ENCODE measurements around the gene BICD1.

DNA sequence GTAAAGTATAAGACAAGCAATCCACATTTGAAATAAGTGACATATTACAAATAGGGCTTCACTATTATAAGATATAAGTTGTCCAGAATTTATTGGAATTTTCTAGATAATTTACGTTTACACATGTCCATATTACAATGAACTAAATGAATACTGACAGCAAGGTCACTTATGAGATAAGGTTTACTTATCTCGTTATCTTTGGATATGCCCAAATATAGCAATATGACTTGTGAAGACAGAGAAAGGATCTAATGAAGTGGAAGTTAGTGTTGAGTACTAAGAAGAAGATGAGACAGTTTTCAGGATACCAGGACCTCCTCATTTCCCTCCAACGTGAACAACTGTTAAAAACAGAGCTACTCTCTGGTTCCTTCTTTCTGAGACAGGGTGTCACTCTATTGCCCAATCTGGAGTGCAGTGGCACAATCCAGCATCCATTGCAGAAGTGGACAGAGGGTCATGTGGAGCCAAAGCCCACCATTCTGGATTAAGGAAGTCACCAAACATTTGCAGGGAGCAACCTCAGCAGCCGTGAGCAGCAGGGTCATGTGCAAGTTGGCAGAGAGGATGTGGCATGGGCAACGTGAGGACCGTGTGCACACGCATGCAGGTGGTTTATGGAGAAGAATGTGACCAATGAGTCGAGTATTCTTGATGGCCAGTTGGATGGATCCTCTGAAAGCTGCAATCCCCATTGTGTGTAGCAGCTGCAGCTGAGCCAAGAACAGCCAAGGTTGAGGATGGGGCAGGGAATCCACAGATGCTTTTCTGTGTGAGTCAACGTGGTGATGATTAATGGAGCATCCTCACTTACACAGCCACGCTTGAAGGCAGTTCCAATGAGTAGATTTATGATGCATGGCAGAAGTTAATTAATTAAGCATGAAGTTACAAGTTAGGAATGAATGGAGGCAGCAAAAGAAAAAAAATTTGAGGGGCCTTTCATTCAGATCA, 111.0 kb downstream of the BICD1 start:
- no peak for TF ChIP-seq POLR2A (IDR thresholded peaks at IDR 0.05)
- TF ChIP-seq CTCF (IDR thresholded peaks at IDR 0.05), result no peak
- no peak for TF ChIP-seq POLR2AphosphoS5 (IDR thresholded peaks at IDR 0.05)
